DMS114 treated with DMSO at 0.1 percent for 48 hours (cell line): Measurements from ENCODE around the gene TINCR.
A peak's percentile ranks its signal among the peaks of the same experiment; 100 is the strongest.
"Not testable (repeated sequence)": the region's sequence is repeated elsewhere in the genome, so short reads cannot be mapped to it uniquely, and the experiment has no call there.

ENCODE experiments used
- DNase-seq: peaks from one replicate; lab custom pipeline; 2025; ENCODE audit not compliant: unreplicated experiment; lab: John Stamatoyannopoulos, UW

The TINCR gene

DNA sequence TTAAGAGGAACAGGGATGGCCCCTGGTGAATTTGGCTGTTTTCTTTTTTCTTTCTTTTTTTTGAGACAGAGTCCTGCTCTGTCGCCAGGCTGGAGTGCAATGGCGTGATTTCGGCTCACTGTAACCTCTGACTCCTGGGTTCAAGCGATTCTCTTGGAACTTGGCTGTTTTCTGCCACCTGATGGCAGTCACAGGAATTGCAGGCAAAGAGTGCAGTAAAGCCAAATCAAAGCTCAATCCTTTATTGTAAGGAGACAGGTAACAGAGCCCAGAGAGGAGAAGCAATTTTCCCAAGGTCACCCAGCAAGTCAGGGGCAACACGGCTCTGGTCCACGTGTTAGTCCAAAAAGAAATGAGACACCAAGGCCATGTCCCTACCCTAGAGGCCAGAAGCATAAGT lies 6.2 kb downstream of the TINCR start:
- no peak for DNase-seq

DNA sequence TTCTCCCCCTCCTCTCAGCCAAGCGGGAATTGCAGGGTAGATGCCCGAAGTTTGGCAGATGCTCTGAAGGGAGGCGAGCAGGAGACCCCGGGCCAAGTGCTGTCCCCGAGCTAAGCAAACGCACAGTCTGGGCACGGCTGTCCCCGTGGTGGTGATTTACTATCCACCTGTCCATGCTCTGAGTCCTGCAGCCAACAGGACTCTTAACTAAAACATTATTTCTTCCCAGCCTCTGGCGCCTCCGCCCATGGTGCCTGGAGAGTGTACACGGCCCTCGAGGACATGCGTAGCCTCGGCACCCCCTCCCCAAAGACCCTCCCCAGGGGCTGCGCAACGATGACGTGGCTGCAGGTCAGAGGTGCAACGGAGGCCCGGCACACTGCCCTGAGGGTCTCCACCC lies 7.6 kb downstream of the TINCR start:
- no peak for DNase-seq

- no peak for DNase-seq
Measured at GRCh38 chr19:5559804-5560133, 8.0 kb downstream of the TINCR start.

- DNase-seq: no peak
Measured at GRCh38 chr19:5558101-5558621, 9.6 kb downstream of the TINCR start.

- no peak for DNase-seq
Measured at GRCh38 chr19:5557691-5558090, 10.1 kb downstream of the TINCR start.

DNA sequence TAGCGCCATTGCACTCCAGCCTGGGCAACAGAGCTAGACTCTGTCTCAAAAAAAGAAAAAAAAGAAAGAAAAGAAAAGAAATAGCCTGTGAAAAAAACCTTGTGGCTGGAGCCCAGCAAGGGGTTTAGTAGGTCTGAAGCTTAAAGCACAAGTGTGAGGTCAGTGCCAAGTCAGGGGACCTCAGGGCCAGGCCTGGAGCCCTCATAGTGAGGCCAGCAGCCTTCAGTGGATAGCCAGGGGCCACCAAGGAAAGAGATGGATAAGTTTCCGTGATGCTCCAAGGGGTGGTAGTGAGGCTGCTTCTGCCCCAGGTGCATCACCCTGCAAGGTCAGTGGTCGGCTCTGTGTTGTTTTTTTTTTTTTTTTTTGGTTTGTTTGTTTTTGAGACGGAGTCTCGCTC lies 12.9 kb downstream of the TINCR start:
- no peak for DNase-seq

DNA sequence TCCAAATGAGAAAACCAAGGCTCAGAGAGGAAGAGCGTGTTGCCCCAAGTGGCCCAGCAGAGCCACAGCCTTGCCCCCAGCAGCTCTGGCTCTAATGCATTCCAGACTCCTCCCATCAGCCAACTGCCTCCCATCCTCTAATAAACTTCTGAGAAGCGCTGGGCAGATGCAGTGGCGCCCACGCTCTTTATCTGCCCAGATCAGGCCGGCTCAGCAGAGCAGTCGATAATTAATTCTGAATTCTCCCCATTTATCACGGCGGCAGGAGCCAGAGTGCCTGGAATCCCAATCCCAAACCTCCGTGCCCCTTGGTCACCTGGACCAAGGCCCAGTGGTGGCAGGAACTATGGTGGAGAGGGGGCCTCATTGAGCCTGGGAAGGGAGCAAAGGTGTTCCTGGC lies 13.9 kb downstream of the TINCR start:
- no peak for DNase-seq

- DNase-seq: peak; percentile 20
Measured at GRCh38 chr19:5547881-5548280, 19.9 kb downstream of the TINCR start.

- no peak for DNase-seq
Measured at GRCh38 chr19:5545984-5546383, 21.8 kb downstream of the TINCR start.

DNA sequence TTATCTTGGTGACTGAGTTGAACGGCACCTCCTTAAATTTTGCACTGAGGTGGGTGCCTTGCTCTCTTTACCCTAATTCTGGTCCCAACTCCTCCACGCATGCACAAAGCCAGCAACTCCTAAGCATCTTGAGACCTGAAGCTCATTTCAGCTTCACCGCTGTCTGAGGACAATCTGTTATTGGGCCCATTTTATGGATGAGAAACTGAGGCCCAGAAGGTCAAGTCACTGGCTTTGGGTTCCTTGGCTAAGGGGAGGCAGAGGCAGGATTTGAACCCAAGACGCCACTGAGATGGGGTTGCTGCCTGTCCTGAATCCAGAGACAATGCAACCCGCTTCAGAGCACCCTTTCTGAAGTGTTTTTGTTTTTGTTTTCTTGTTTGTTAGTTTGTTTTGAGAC lies 22.7 kb downstream of the TINCR start:
- no peak for DNase-seq

GRCh38 chr19:5542665-5543064 lies 25.1 kb downstream of the TINCR start:
- peak; percentile 7 for DNase-seq

DNA sequence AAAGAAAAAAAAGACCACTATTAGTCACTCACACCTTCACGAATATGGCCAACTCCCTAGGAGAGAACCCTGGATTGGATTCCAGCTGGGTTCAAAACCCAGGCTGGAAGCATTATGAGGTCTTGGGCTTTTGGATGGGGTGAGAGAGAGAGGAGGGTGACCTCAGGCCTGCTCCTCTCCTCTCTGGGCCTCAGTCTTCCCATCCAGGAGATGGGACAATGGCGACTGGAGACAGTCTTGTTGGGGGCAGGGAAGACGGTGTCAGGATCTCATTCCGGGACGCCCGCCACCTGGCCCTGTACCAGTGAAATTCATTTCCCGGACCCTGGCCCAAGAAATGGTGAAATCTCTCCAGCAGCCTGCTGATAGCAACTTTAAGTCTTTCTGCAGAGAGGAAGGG lies 26.3 kb downstream of the TINCR start:
- DNase-seq: no peak

DNA sequence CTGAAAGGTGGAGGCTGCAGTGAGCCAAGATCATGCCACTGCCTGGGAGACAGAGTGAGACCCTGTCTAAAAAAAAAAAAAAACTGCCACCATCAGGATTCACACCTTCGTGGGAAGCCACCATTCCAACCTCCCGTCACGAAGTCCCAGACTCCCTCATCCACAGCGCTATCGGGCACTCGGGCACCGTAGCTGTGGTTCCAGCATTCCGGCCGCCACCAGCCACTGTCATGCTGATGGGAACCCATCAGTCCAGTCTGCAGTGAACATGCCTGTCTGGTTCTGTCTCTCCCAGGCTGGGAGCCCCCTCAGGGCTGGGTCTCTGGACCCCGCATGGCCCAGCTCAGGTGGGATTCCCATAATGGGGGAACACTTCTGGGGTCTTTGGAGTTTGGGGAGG lies 27.5 kb downstream of the TINCR start:
- no peak for DNase-seq

- DNase-seq: no peak
Measured at GRCh38 chr19:5537870-5538269, 29.9 kb downstream of the TINCR start.

- not testable (repeated sequence) for DNase-seq
Measured at GRCh38 chr19:5536982-5537579, 30.7 kb downstream of the TINCR start.

GRCh38 chr19:5536337-5536894 lies 31.3 kb downstream of the TINCR start:
- no peak for DNase-seq

GRCh38 chr19:5534787-5535586 lies 32.8 kb downstream of the TINCR start:
- peak; percentile 3 for DNase-seq

DNA sequence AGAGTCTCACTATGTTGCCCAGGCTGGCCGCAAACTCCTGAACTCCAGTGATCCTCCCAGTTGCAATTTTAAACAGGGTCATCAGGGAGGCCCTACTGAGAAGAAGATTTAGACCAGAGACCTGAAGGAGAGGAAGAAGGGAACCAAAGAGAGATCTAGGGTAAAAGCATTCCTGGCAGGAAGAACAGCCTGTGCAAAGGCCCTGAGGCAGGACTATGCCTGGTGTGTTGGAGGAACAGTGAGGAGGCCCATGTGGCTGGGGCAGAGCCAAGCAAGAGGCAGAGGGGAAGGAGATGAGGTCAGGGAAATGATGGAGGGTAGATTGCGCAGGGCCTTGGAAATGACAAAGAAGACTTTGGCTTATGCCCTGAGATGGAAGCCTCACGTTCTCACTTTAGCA lies 34.5 kb downstream of the TINCR start:
- no peak for DNase-seq

DNA sequence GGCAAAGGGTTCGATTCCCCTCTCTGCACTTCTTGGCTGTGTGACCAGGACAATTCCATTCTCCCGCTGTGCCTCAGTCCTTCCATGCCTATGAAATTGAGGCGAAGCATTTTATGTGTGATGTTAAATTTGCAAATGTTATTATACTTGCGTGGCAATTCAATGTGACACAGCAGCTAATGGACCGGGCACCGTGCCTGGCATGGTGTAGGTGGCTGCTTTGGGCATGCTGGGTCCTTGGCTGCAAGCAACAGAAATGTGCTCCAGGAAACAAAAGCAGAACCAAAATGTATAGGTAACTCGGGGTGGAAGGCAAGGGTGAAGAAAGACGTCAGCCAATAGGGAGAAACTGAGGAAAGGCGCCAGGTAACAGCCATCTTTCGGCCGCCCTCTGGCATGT lies 37.1 kb downstream of the TINCR start:
- no peak for DNase-seq

DNA sequence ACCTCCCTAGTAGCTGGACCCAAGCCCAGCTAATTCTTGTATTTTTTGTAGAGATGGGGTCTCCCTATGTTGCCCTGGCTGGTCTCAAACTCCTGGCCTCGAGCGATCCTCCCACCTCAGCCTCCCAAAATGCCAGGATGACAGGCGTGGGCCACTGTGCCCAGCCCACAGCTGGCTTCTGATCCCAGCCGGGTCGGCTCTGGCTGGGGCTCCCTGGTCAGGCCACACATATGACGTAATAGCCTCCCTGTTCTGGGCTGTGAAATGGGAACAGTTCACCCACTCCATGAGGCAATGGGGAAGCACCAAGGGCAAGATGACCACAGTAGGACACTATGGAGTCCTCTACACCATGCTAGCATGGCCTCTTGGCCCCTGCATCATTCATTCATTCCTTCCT lies 41.1 kb downstream of the TINCR start:
- DNase-seq: no peak

DNA sequence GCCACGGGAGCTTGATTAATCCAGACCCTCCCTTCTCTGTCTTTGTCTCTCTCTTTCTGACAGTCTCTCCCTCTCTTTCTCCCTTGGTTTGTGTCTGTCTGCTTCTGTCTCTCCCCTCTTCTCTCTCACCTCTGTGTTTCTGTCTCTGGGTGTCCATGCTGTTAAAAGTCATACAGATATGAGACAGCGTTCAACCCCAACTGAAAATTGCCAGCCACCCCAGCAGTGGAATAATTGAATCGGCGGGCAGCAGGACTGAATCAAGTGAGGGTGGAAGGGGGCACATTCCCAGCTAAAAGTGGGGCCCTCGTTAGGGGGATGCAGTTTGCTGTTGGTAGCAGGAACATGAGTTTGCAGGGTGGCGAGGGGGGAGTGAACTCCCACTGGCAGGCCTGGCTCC lies 43.7 kb downstream of the TINCR start:
- DNase-seq: no peak

GRCh38 chr19:5522106-5522505 lies 45.6 kb downstream of the TINCR start:
- no peak for DNase-seq
